ENCODE results near the gene ARHGEF12. TPM values are rescaled to one million over a fixed set of nuclear protein-coding genes. Genes with fewer than 3 reads are reported as not detected.

ARHGEF12 gene
- total and polyA plus RNA-seq, 10 of the 15 experiments (the other 5 are each of a cell fraction or from before 2014, with no cell fraction given) = 2.7 to 40.8 (median 20.9) TPM

DNA sequence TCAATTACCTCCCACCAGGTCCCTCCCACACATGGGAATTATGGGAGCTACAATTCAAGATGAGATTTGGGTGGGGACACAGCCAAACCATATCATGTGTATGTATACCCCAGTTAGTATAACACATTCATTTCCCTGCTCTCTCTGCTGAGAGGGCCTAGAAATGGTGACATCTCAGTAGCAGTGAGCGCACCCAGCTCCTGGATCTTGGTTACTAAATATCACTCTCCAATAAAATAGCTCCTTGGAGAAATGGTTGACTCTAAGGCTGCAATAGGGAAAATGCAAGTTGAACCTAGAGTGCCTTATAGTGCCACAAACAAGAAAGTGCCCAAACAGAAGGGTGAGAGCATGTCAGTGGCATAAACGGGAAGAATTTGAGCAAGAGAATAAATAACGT, 59.6 kb downstream of the ARHGEF12 start:
- Histone ChIP-seq H3K9me3 (replicated peaks; ENCODE audit: control insufficient read depth, insufficient read depth, low read length) (no peaks in the 10 kb centered on the region; the same call in 2 of the 3 replicates), H3K9ac (ENCODE audit: control insufficient read depth, insufficient read depth, low read length) (no peak overlapping the region), H3K4me3 (no peak overlapping the region), H3K4me2 (ENCODE audit: control insufficient read depth, insufficient read depth) (no peak overlapping the region), H3K27ac (ENCODE audit: control insufficient read depth, insufficient read depth) (no peak overlapping the region), H3K27me3 (replicated peaks in 1 of 2; ENCODE audit: control insufficient read depth in 2 of 2, insufficient read depth in 2 of 2, low read length in 1 of 2) (no peaks in the 10 kb centered on the region), H3K79me2 (ENCODE audit: control insufficient read depth, insufficient read depth, low read length) (0 out of 2 replicates have a peak, but pooled peaks cover 1% of the 10 kb centered on the region), H2AFZ (ENCODE audit: control insufficient read depth, low read depth, low read length) (no peak overlapping the region), H3K4me1 (ENCODE audit: control insufficient read depth, insufficient read depth, low read length) (peaks cover 4% of the 10 kb centered on the region), H3K36me3 (ENCODE audit: control insufficient read depth in 2 of 2, insufficient read depth in 2 of 2, low read length in 1 of 2) (no peaks in the 10 kb centered on the region), H4K20me1 (ENCODE audit: control insufficient read depth, insufficient read depth) (no peaks in the 10 kb centered on the region)
- BruUV-seq (replicated peaks) = no TSS peak
- DNase-seq (ENCODE audit: low read depth, low spot score) (no peak), ATAC-seq (no peak), FAIRE-seq (no peak)
- SMC1A ChIA-PET (ENCODE audit: uncharacterized antibody, unreplicated experiment) = interaction anchor here (0.7 to 2.6 kb wide), 13 partner anchors 10 to 58 kb away, joined by 3 to 11 read pairs (median 3); no protein-coding TSS in a partner anchor
- in situ Hi-C loops (cut with MboI) (no loop called here), intact Hi-C loops (cut with micrococcal nuclease; ENCODE audit: unreplicated experiment) (no loop called here)
- RAD21 ChIA-PET (ENCODE audit: unreplicated experiment) = interaction anchor here (0.9 to 1.3 kb wide), 5 partner anchors 9 to 69 kb away, joined by 3 to 6 read pairs (median 5); no protein-coding TSS in a partner anchor
- 96% methylated on average over 3 of the region's 3 CpGs for WGBS (ENCODE audit: insufficient coverage, insufficient replicate concordance, low lambda C conversion rate, missing lambda C conversion rate)
- CTCF ChIA-PET = interaction anchor here (0.7 to 1.6 kb wide), 5 partner anchors 9 to 71 kb away, joined by 3 to 7 read pairs (median 4); no protein-coding TSS in a partner anchor
- POLR2A ChIA-PET = interaction anchor here (0.6 to 0.9 kb wide), 5 partner anchors 15 to 1099 kb away, joined by 3 to 4 read pairs (median 3); no protein-coding TSS in a partner anchor
- TF ChIP-seq GABPA (IDR thresholded peaks at IDR 0.05; ENCODE audit: low read depth) = no peak
- TF ChIP-seq FOS (IDR thresholded peaks at IDR 0.05; ENCODE audit: borderline replicate concordance, extremely low read depth, insufficient read length) = no peak
- TF ChIP-seq IRF4 (IDR thresholded peaks at IDR 0.05; ENCODE audit: low read depth, low read length) = no peak
- no peak for TF ChIP-seq ETV6 (conservative IDR thresholded peaks at IDR 0.05 in 1 of 2, IDR thresholded peaks at IDR 0.05 in 1 of 2; ENCODE audit: borderline replicate concordance in 1 of 2, low read depth in 1 of 2)
- TF ChIP-seq TCF3 (IDR thresholded peaks at IDR 0.05; ENCODE audit: borderline replicate concordance, insufficient read depth, low read depth, low read length) = no peak
- TF ChIP-seq HCFC1 (IDR thresholded peaks at IDR 0.05; ENCODE audit: low read length) = no peak
- TF ChIP-seq IKZF2 (IDR thresholded peaks at IDR 0.05) = no peak
- TF ChIP-seq RAD51 (IDR thresholded peaks at IDR 0.05) = no peak
- TF ChIP-seq, protein P1, sequence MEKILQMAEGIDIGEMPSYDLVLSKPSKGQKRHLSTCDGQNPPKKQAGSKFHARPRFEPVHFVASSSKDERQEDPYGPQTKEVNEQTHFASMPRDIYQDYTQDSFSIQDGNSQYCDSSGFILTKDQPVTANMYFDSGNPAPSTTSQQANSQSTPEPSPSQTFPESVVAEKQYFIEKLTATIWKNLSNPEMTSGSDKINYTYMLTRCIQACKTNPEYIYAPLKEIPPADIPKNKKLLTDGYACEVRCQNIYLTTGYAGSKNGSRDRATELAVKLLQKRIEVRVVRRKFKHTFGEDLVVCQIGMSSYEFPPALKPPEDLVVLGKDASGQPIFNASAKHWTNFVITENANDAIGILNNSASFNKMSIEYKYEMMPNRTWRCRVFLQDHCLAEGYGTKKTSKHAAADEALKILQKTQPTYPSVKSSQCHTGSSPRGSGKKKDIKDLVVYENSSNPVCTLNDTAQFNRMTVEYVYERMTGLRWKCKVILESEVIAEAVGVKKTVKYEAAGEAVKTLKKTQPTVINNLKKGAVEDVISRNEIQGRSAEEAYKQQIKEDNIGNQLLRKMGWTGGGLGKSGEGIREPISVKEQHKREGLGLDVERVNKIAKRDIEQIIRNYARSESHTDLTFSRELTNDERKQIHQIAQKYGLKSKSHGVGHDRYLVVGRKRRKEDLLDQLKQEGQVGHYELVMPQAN (conservative IDR thresholded peaks at IDR 0.05) = no peak
- TF ChIP-seq, protein P2, sequence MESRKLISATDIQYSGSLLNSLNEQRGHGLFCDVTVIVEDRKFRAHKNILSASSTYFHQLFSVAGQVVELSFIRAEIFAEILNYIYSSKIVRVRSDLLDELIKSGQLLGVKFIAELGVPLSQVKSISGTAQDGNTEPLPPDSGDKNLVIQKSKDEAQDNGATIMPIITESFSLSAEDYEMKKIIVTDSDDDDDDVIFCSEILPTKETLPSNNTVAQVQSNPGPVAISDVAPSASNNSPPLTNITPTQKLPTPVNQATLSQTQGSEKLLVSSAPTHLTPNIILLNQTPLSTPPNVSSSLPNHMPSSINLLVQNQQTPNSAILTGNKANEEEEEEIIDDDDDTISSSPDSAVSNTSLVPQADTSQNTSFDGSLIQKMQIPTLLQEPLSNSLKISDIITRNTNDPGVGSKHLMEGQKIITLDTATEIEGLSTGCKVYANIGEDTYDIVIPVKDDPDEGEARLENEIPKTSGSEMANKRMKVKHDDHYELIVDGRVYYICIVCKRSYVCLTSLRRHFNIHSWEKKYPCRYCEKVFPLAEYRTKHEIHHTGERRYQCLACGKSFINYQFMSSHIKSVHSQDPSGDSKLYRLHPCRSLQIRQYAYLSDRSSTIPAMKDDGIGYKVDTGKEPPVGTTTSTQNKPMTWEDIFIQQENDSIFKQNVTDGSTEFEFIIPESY (IDR thresholded peaks at IDR 0.05) = no peak
- TF ChIP-seq ZNF24 (IDR thresholded peaks at IDR 0.05) = no peak
